Liver (tissue), 3 donors: ENCODE results near the gene DCUN1D1.

Experiments used
- CTCF ChIP-seq: fragments of 150-350 bp; IDR thresholded peaks from 2 replicates; pipeline ENCODE4 v1.5.1; 2017; ENCODE audit warnings: improper control_type of control experiment, low read depth, low read length; ENCODE audit not compliant: missing input control
- EGR1 ChIP-seq, 2 donors: IDR thresholded peaks; 2 replicates each; pipeline ENCODE4 v1.6.1; 2016 to 2018; ENCODE audit warnings: antibody characterized with exemption in 2 of 2, low read depth in 2 of 2
- HNF4A ChIP-seq, 2 donors: conservative IDR thresholded peaks; 2 replicates each; pipeline ENCODE4 v1.6.1; 2016; ENCODE audit warnings: antibody characterized with exemption in 2 of 2, mild to moderate bottlenecking in 2 of 2
- HNF4G ChIP-seq: IDR thresholded peaks from 2 replicates; pipeline ENCODE4 v1.6.1; 2016; ENCODE audit warnings: antibody characterized with exemption
- JUND ChIP-seq, 2 donors: IDR thresholded peaks; 2 replicates each; pipeline ENCODE4 v1.6.1; 2016; ENCODE audit warnings: antibody characterized with exemption in 2 of 2
- MAX ChIP-seq: IDR thresholded peaks from 2 replicates; pipeline ENCODE4 v1.6.1; 2016; ENCODE audit warnings: antibody characterized with exemption
- RAD21 ChIP-seq, 2 donors: IDR thresholded peaks; 2 replicates each; pipeline ENCODE4 v1.6.1; 2016; ENCODE audit warnings: antibody characterized with exemption in 2 of 2, mild to moderate bottlenecking in 2 of 2
- REST ChIP-seq: IDR thresholded peaks from 2 replicates; pipeline ENCODE4 v1.6.1; 2016; ENCODE audit warnings: antibody characterized with exemption, mild to moderate bottlenecking
- TAF1 ChIP-seq: conservative IDR thresholded peaks from 2 replicates; pipeline ENCODE4 v1.6.1; 2016; ENCODE audit warnings: antibody characterized with exemption, mild to moderate bottlenecking
- donor health status: healthy.
- donor health status: healthy.

GRCh38 chr3:182971637-182972036 lies 8.7 kb downstream of the DCUN1D1 start:
- no peak for TF ChIP-seq CTCF
- no peak for TF ChIP-seq JUND (IDR thresholded peaks at IDR 0.05)
- no peak for TF ChIP-seq TAF1
- TF ChIP-seq EGR1 (IDR thresholded peaks at IDR 0.05; ENCODE audit: low read depth in 2 of 2), result no peak
- TF ChIP-seq MAX, result no peak
- TF ChIP-seq RAD21 (IDR thresholded peaks at IDR 0.05), result no peak
- TF ChIP-seq HNF4G, result no peak
- no peak for TF ChIP-seq REST
- no peak for TF ChIP-seq HNF4A (conservative IDR thresholded peaks at IDR 0.05)
